B cell (primary cell): ENCODE data around the gene RAD50. TPM values are rescaled to one million over a fixed set of nuclear protein-coding genes. Genes with fewer than 3 reads are reported as not detected.

Experiments used
- ATAC-seq: fragments of 200-7000 bp; cut with Tn5 transposase; one replicate; pipeline ENCODE4 v1.10.0; 2021; ENCODE audit warnings: low read depth, mild to moderate bottlenecking, moderate number of reproducible peaks, moderate library complexity
- CTCF ChIA-PET: fragments of 350-600 bp; sonication (Branson Sonifier 250); formaldehyde crosslinking; loops from one replicate; lab custom pipeline; 2021; ENCODE audit warnings: antibody characterized with exemption, inconsistent platforms; lab: Charles Lee
- POLR2A ChIA-PET: fragments of 350-600 bp; sonication (Branson Sonifier 250); formaldehyde crosslinking; loops from one replicate; lab custom pipeline; 2021; ENCODE audit warnings: antibody characterized with exemption; lab: Charles Lee
- DNase-seq: peaks from one replicate; pipeline ENCODE4 v3.0.0; 2013
- H2AFZ ChIP-seq: 2 replicates; pipeline ENCODE4 v1.6.1; 2012; ENCODE audit warnings: mild to moderate bottlenecking, low read depth, low read length; ENCODE audit not compliant: insufficient read depth, poor library complexity, severe bottlenecking
- H3K27ac ChIP-seq, 2 donors: 1 replicate in 1 of 2; 2 replicates in 1 of 2; pipeline ENCODE4 v1.5.1; 2012 to 2013; ENCODE audit warnings: low read length in 2 of 2, mild to moderate bottlenecking in 2 of 2, moderate library complexity in 1 of 2
- H3K27me3 ChIP-seq, 4 experiments: fragments of 200-600 bp in 1 of 4; sonication (generic) in 1 of 4; replicated peaks in 1 of 4; 1 replicate in 2 of 4; 2 replicates in 2 of 4; pipeline versions ENCODE4 v1.6.1 to v1.7.0; 2013 to 2016; ENCODE audit warnings: low read length in 3 of 4, mild to moderate bottlenecking in 2 of 4, mixed read lengths in 1 of 4, moderate library complexity in 1 of 4; ENCODE audit not compliant: insufficient read depth in 4 of 4, control insufficient read depth in 3 of 4; ENCODE audit errors: control extremely low read depth in 1 of 4
- H3K36me3 ChIP-seq, 2 experiments: replicated peaks in 1 of 2; 1 replicate in 1 of 2; 2 replicates in 1 of 2; pipeline versions ENCODE4 v1.6.1 to v1.7.1; 2013; ENCODE audit warnings: low read length in 1 of 2; ENCODE audit not compliant: insufficient read depth in 2 of 2, control insufficient read depth in 1 of 2; ENCODE audit errors: control extremely low read depth in 1 of 2, extremely low read depth in 1 of 2
- H3K4me1 ChIP-seq, 2 donors: fragments of 200-600 bp in 1 of 2; sonication (generic) in 1 of 2; 1 replicate in 1 of 2; 2 replicates in 1 of 2; pipeline versions ENCODE4 v1.5.1 to v1.6.1; 2013 to 2017; ENCODE audit warnings: low read length in 2 of 2; ENCODE audit not compliant: control insufficient read depth in 2 of 2, insufficient read depth in 2 of 2
- H3K4me2 ChIP-seq: replicated peaks from 2 replicates; pipeline ENCODE3; 2012; ENCODE audit warnings: mild to moderate bottlenecking, low read depth, low read length; ENCODE audit not compliant: poor library complexity, severe bottlenecking
- H3K4me3 ChIP-seq, 5 experiments: fragments of 200-600 bp in 1 of 5; sonication (generic) in 1 of 5; 1 replicate in 3 of 5; 2 replicates in 2 of 5; pipeline versions ENCODE4 v1.5.1 to v1.7.0; 2011 to 2016; ENCODE audit warnings: low read length in 4 of 5, mild to moderate bottlenecking in 4 of 5, low read depth in 2 of 5, control low read depth in 1 of 5, moderate library complexity in 1 of 5; ENCODE audit not compliant: insufficient read depth in 1 of 5; ENCODE audit errors: control extremely low read depth in 1 of 5, extremely low read depth in 1 of 5
- H3K79me2 ChIP-seq: fragments of 200-600 bp; sonication (generic); one replicate; pipeline ENCODE4 v1.6.0; 2016; ENCODE audit warnings: low read length; ENCODE audit not compliant: control insufficient read depth, insufficient read depth
- H3K9ac ChIP-seq: fragments of 200-600 bp; sonication (generic); 2 replicates; pipeline ENCODE4 v1.6.1; 2017; ENCODE audit warnings: mild to moderate bottlenecking, low read length, moderate library complexity
- H3K9me3 ChIP-seq, 3 donors: one replicate each; pipeline versions ENCODE4 v1.6.1 to v1.7.1; 2013; ENCODE audit warnings: low read length in 2 of 3; ENCODE audit not compliant: control insufficient read depth in 2 of 3, insufficient read depth in 1 of 3; ENCODE audit errors: control extremely low read depth in 1 of 3
- H4K20me1 ChIP-seq: 2 replicates; pipeline ENCODE4 v1.6.0; 2012; ENCODE audit warnings: mild to moderate bottlenecking, low read length; ENCODE audit not compliant: insufficient read depth, control insufficient read depth, poor library complexity, severe bottlenecking
- H3K27ac Mint-ChIP-seq: one replicate; pipeline ENCODE4 v1.8.0; 2021; ENCODE audit warnings: mixed read lengths
- H3K27me3 Mint-ChIP-seq: one replicate; pipeline ENCODE4 v1.8.0; 2021; ENCODE audit warnings: mixed read lengths
- H3K4me1 Mint-ChIP-seq: one replicate; pipeline ENCODE4 v1.8.0; 2021; ENCODE audit warnings: mixed read lengths
- H3K4me3 Mint-ChIP-seq: one replicate; pipeline ENCODE4 v1.8.0; 2021; ENCODE audit warnings: mixed read lengths
- H3K9me3 Mint-ChIP-seq: one replicate; pipeline ENCODE4 v1.8.0; 2022; ENCODE audit warnings: mixed read lengths; ENCODE audit not compliant: insufficient read depth
- EZH2 ChIP-seq: IDR thresholded peaks from 2 replicates; pipeline ENCODE4 v1.6.1; 2012; ENCODE audit warnings: borderline replicate concordance, low read depth, mild to moderate bottlenecking, moderate library complexity, low read length; ENCODE audit not compliant: insufficient read depth, poor library complexity, severe bottlenecking
- WGBS: methylation state at CpG from one replicate; pipeline ENCODE4 v1.1.5; 2013; ENCODE audit warnings: missing lambda C conversion rate; ENCODE audit not compliant: insufficient coverage; 5-methylcytosine and 5-hydroxymethylcytosine counted together
- intact Hi-C: fragments of 100-400 bp; cut with micrococcal nuclease; formaldehyde crosslinking; loops from one replicate; pipeline ENCODE4 v1.10.0; 2022
- polyA plus RNA-seq: library from polyadenylated mRNA; depleted of rRNA; stranded (reverse); fragments of >200 nt; gene quantifications from 2 replicates; pipeline ENCODE4 v1.2.3, GENCODE V29; 2012
- total RNA-seq, 2 donors: library from RNA; stranded (reverse); fragments of 120-200 nt in 1 of 2; gene quantifications; 1 replicate in 1 of 2; 2 replicates in 1 of 2; pipeline versions ENCODE4 v1.2.3 to v1.2.4, GENCODE V29; 2013 to 2022
- TF ChIP-seq, protein P1 (sequence below): fragments of 200-600 bp; IDR thresholded peaks from one replicate; pipeline ENCODE4 v1.8.0; 2022; ENCODE audit warnings: antibody characterized with exemption, mild to moderate bottlenecking

RAD50 gene
- total and polyA plus RNA-seq, 2 donors (not counting 1 experiment from before 2014, with no cell fraction given), result 11.2 to 32.7 TPM

DNA sequence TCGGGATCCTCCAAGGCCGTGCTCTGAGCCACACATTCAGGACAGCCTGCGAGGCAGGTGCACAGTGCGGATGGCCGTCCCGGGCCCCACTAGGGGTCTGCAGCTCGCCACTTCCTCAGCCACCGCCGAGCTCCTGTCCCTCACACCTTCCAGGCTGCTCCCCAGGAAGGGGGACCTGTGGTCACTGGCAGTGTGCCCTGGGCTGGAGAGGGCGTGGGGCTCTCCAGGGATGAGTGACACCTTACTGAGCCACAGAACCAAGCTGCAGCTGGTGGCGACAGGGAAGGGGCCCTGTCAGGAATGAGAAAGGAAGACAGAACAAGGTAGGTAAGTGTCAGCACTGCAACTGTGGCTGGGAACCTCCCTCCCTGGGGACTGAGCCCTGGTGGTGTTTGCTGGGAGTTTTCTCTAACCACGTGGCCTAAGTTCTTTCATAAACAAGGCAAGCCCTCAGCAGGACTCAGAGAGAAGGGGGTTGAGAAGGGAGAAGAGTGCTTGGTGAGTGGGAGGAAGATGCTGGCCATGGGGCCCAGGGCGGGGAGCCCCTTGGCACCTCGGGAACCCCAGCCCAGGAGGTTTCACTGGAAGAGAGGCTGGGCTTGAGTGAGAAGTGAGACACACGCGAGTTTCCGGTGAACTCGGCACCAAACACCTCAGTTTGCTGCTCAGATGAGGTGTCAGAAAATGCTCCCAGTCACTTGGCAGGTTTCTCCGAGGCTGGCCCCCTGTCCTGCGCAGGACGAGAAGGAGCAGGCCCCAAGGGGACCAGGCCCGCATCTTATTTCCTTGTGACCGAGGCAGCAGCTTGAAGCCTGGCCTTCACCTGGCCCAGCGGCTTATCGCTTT, 106.4 kb downstream of the RAD50 start:
- intact Hi-C loops, result no loop called here
- peaks cover under 1% of the 10 kb centered on the region for H3K27me3 Mint-ChIP-seq
- DNase-seq (peak; percentile 36), ATAC-seq (peak; percentile 36)
- Histone ChIP-seq H3K9ac (no peak overlapping the region), H3K4me2 (peak overlapping the region; percentile 39), H3K4me3 (no peak overlapping the region), H3K9me3 (peaks cover 0 to 3% (median 0%) of the 10 kb centered on the region in 3 donors), H2AFZ (peak overlapping the region; percentile 51), H3K36me3 (no peaks in the 10 kb centered on the region), H3K27ac (no peak overlapping the region), H3K27me3 (peaks cover 0 to 6% (median 0%) of the 10 kb centered on the region in 4 experiments), H4K20me1 (no peaks in the 10 kb centered on the region), H3K79me2 (no peaks in the 10 kb centered on the region), H3K4me1 (peaks cover 0 to 16% of the 10 kb centered on the region in 2 donors)
- H3K9me3 Mint-ChIP-seq, result no peaks in the 10 kb centered on the region
- CTCF ChIA-PET, result interaction anchor here (0.9 to 2.0 kb wide), 2 partner anchors 74 to 157 kb away, joined by 3 to 7 read pairs; no protein-coding TSS in a partner anchor
- WGBS, result 54% methylated on average over 23 of the region's 25 CpGs
- peak overlapping the region; percentile 9 for H3K4me3 Mint-ChIP-seq
- peak overlapping the region; percentile 12 for H3K27ac Mint-ChIP-seq
- H3K4me1 Mint-ChIP-seq, result peaks cover 30% of the 10 kb centered on the region
- POLR2A ChIA-PET, result interaction anchor here (0.6 kb wide), 1 partner anchor 896 kb away, joined by 4 read pairs; no protein-coding TSS in a partner anchor
- TF ChIP-seq, protein P1, sequence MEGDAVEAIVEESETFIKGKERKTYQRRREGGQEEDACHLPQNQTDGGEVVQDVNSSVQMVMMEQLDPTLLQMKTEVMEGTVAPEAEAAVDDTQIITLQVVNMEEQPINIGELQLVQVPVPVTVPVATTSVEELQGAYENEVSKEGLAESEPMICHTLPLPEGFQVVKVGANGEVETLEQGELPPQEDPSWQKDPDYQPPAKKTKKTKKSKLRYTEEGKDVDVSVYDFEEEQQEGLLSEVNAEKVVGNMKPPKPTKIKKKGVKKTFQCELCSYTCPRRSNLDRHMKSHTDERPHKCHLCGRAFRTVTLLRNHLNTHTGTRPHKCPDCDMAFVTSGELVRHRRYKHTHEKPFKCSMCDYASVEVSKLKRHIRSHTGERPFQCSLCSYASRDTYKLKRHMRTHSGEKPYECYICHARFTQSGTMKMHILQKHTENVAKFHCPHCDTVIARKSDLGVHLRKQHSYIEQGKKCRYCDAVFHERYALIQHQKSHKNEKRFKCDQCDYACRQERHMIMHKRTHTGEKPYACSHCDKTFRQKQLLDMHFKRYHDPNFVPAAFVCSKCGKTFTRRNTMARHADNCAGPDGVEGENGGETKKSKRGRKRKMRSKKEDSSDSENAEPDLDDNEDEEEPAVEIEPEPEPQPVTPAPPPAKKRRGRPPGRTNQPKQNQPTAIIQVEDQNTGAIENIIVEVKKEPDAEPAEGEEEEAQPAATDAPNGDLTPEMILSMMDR, result no peak
- no peak for TF ChIP-seq EZH2
